Spinal cord (tissue), 10 donors: ENCODE data around the gene SMURF1. TPM values are rescaled to one million over a fixed set of nuclear protein-coding genes. Genes with fewer than 3 reads are reported as not detected.
"Not testable (repeated sequence)": the region's sequence is repeated elsewhere in the genome, so short reads cannot be mapped to it uniquely, and the experiment has no call there.

Experiments used
- DNase-seq, 6 donors: peaks; one replicate each; pipeline versions ENCODE4 v3.0.0 to v3.0.0-alpha.2; 2013 to 2015; ENCODE audit warnings: low spot score in 6 of 6, low read depth in 4 of 6
- H3K27ac ChIP-seq: one replicate; pipeline ENCODE4 v1.5.1; 2013; ENCODE audit warnings: low read depth, low read length, control low read depth
- H3K27me3 ChIP-seq: one replicate; pipeline ENCODE4 v1.6.1; 2013; ENCODE audit warnings: low read length; ENCODE audit not compliant: control insufficient read depth, insufficient read depth
- H3K36me3 ChIP-seq: one replicate; pipeline ENCODE4 v1.6.1; 2013; ENCODE audit warnings: low read length; ENCODE audit not compliant: control insufficient read depth, insufficient read depth
- H3K4me1 ChIP-seq: one replicate; pipeline ENCODE4 v1.6.1; 2013; ENCODE audit warnings: low read length; ENCODE audit not compliant: control insufficient read depth, insufficient read depth
- H3K4me3 ChIP-seq: one replicate; pipeline ENCODE4 v1.5.1; 2013; ENCODE audit warnings: low read depth, low read length, control low read depth
- H3K9me3 ChIP-seq: one replicate; pipeline ENCODE4 v1.6.1; 2013; ENCODE audit warnings: low read length; ENCODE audit not compliant: control insufficient read depth, insufficient read depth
- WGBS: methylation state at CpG from one replicate; pipeline ENCODE4 v1.1.5; 2013; ENCODE audit warnings: missing lambda C conversion rate; ENCODE audit not compliant: insufficient coverage; 5-methylcytosine and 5-hydroxymethylcytosine counted together
- polyA plus RNA-seq, 2 donors: library from polyadenylated mRNA; unstranded; fragments of 120-200 nt; gene quantifications; one replicate each; pipeline ENCODE4 v1.2.1, GENCODE V29; 2013; ENCODE audit not compliant: insufficient read length in 2 of 2
- total RNA-seq, 2 donors: library from RNA; depleted of rRNA in 1 of 2; stranded (reverse); fragments of 120-200 nt in 1 of 2; fragments of >200 nt in 1 of 2; gene quantifications; one replicate each; pipeline versions ENCODE4 v1.2.3 to v1.2.4, GENCODE V29; 2013 to 2014
- donor health status: healthy.

The SMURF1 gene
- total and polyA plus RNA-seq, 4 donors, result 22.7 to 28.8 (median 26.8) TPM

DNA sequence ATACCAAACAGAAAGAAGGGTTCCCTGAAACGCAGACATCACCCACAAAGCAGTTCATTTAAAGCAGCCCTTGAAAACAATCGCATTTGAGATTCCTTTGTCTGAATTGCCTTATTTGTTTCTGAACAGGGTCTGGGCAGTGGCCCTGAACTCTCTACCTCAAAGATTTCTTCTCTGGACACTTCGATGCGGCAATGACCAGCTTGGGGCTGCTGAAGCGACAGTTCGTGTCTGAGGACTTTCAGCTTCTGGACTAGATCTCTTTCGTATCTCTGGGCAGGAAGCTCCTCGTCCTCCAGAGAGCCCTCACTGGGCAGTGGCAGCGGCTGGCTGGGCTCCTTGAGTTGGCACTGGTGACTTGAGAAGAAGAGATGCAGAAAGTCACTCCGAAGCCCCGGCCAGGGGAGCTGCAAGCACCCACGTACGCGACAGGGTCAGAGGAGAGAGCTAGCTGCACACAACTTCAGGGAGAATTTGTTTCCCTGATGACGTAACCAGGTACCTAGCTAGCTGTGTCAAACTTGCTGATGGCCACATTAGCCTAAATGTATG, 96.3 kb downstream of the SMURF1 start:
- H3K36me3 ChIP-seq, result peaks cover 66% of the 10 kb centered on the region
- no peaks in the 10 kb centered on the region for H3K27me3 ChIP-seq
- H3K4me3 ChIP-seq, result no peak overlapping the region
- no peak for DNase-seq
- H3K27ac ChIP-seq, result no peak overlapping the region
- no peaks in the 10 kb centered on the region for H3K9me3 ChIP-seq
- no peaks in the 10 kb centered on the region for H3K4me1 ChIP-seq
- WGBS, result 93% methylated on average over 15 of the region's 15 CpGs

DNA sequence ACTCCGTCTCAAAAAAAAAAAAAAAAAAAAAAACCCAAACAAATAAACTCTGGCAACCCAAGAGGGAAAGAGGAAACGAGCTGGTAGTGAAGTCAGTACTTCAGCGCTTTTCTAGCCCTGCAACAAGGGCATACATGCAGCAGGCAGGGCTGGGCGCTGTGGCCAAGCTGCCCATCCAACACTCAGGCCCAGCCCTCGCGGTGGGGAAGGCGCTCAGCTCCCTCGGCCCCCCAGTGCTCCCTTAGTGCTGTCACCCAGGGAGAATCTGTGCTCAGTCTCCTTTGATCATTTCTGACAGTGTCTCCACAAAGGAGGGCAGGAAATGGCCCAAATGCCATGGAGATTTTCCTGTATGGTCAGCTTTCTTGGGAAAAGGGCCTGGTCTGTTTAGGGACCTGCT, 97.2 kb downstream of the SMURF1 start:
- no peak for DNase-seq
- H3K36me3 ChIP-seq, result peaks cover 62% of the 10 kb centered on the region

GRCh38 chr7:99046262-99046661, 97.6 kb downstream of the SMURF1 start:
- peaks cover 63% of the 10 kb centered on the region for H3K36me3 ChIP-seq
- H3K9me3 ChIP-seq, DNase-seq, H3K4me3 ChIP-seq, H3K4me1 ChIP-seq, H3K27me3 ChIP-seq, H3K27ac ChIP-seq: not testable (repeated sequence)
- 96% methylated on average over 10 of the region's 14 CpGs for WGBS

More for the DNA sequence above, 97.2 kb downstream of the SMURF1 start:
- no peaks in the 10 kb centered on the region for H3K4me1 ChIP-seq
- no peaks in the 10 kb centered on the region for H3K9me3 ChIP-seq
- no peaks in the 10 kb centered on the region for H3K27me3 ChIP-seq
- no peak overlapping the region for H3K4me3 ChIP-seq
- H3K27ac ChIP-seq, result no peak overlapping the region
- 95% methylated on average over 7 of the region's 8 CpGs for WGBS

GRCh38 chr7:99044858-99045257, 99.0 kb downstream of the SMURF1 start:
- WGBS, result 100% methylated on average over 1 of the region's 3 CpGs
- H3K4me3 ChIP-seq, H3K27me3 ChIP-seq, H3K27ac ChIP-seq, DNase-seq, H3K9me3 ChIP-seq: not testable (repeated sequence)
- Histone ChIP-seq H3K4me1 (peaks cover 14% of the 10 kb centered on the region), H3K36me3 (peaks cover 72% of the 10 kb centered on the region)

DNA sequence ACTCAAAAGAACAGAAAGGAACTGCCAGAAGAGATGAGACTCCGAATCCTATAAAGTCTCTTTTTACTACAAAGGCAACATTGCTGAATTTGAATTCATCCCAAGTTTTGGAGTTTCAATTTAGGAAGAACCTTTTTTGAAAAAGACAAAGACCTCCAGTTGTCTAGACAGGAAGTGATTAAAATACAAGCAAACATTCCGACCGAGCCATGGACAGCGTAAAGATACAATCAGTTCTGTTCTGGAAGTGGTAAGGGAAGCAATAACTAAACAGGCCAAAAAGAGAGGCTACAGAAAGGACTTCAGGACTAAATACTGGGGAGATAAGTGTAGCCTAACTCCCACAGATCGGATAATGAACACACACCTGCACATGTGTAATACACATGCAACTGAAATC, 101.0 kb downstream of the SMURF1 start:
- Histone ChIP-seq H3K27me3 (no peaks in the 10 kb centered on the region), H3K4me1 (peaks cover 14% of the 10 kb centered on the region), H3K9me3 (no peaks in the 10 kb centered on the region), H3K4me3 (no peak overlapping the region), H3K27ac (no peak overlapping the region), H3K36me3 (peaks cover 71% of the 10 kb centered on the region)
- no peak for DNase-seq
- WGBS, result 40% methylated on average over 2 of the region's 5 CpGs

DNA sequence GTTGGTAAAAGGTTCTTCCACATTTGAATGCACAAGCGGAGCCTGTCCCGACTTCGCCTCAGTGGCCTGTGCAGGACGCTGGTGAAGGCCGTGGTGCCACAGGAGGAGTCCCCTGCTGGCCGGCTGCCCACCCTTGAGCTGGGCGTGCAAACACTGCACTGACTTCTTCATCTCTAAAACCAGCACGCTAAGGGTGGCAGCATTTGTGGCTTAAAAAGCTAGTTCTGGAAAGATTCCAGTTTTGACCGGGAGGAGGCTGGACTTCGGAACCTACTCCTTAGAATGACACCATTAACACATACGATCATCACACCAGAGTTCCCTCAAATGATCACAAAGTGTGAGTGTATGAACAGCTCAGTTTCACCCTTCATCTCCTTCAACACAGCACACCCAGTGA, 102.4 kb downstream of the SMURF1 start:
- Histone ChIP-seq H3K27ac (no peak overlapping the region), H3K36me3 (peaks cover 73% of the 10 kb centered on the region), H3K4me3 (no peak overlapping the region), H3K27me3 (no peaks in the 10 kb centered on the region), H3K9me3 (no peaks in the 10 kb centered on the region), H3K4me1 (peaks cover 22% of the 10 kb centered on the region)
- 63% methylated on average over 8 of the region's 11 CpGs for WGBS
- no peak for DNase-seq

DNA sequence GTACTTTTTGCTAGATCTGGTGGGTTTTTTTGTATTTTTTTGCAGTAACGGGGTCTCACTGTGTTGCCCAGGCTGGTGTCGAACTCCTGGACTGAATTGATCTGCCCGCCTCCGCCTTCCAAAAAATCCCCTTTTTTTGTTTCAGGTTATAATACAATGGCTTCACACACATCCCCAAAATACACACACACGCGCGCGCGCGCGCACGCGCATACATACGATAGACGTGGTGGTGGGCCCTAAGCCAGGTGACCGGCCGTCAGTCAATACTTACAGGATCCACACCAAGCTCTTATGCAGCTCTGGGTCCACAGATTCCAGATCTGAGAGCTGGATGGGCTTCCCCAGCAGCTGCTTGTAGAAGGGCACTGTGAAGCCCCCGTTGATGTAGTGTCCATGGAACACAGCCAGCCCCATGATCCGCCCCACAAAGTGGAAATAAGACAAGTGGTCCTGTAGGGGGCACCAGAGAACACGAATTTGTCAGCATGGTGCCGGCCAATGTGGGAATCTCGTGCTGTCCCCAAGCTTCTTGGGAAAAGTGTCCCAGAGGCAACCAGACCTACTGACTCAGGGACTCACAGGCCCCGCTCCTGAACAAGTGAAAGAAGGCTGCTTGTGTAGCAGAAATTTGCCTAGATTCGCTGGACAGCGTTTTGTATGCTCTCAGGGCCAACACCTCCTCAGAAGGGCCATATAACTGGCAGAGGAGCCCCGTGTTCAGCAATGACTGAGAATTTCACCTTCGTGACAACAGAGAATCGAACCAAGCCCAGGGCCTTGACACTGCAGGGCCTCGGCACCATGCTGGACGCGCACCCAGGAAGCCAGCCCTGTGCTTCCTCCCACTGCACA, 103.6 kb downstream of the SMURF1 start:
- no peak overlapping the region for H3K4me3 ChIP-seq
- peaks cover 78% of the 10 kb centered on the region for H3K36me3 ChIP-seq
- WGBS, result 62% methylated on average over 21 of the region's 31 CpGs
- no peak overlapping the region for H3K27ac ChIP-seq
- H3K27me3 ChIP-seq, result no peaks in the 10 kb centered on the region
- peak; percentile 59 to 95 (median 86) for DNase-seq
- H3K4me1 ChIP-seq, result peaks cover 29% of the 10 kb centered on the region
- no peaks in the 10 kb centered on the region for H3K9me3 ChIP-seq

- 93% methylated on average over 3 of the region's 8 CpGs for WGBS
- peaks cover 82% of the 10 kb centered on the region for H3K36me3 ChIP-seq
- DNase-seq, result no peak
- no peak overlapping the region for H3K4me3 ChIP-seq
- no peaks in the 10 kb centered on the region for H3K9me3 ChIP-seq
- no peaks in the 10 kb centered on the region for H3K27me3 ChIP-seq
- H3K27ac ChIP-seq, result no peak overlapping the region
- peaks cover 29% of the 10 kb centered on the region for H3K4me1 ChIP-seq
Observed at GRCh38 chr7:99039384-99039891, 104.5 kb downstream of the SMURF1 start.

- H3K27ac ChIP-seq, result no peak overlapping the region
- peaks cover 88% of the 10 kb centered on the region for H3K36me3 ChIP-seq
- H3K27me3 ChIP-seq, result no peaks in the 10 kb centered on the region
- H3K4me1 ChIP-seq, result peaks cover 29% of the 10 kb centered on the region
- DNase-seq, result no peak
- no peak overlapping the region for H3K4me3 ChIP-seq
- WGBS, result 95% methylated on average over 23 of the region's 25 CpGs
- H3K9me3 ChIP-seq, result no peaks in the 10 kb centered on the region
Observed at GRCh38 chr7:99038086-99038855, 105.6 kb downstream of the SMURF1 start.
